Ovary (tissue), 9 donors: ENCODE results near the gene EPS8L1. TPM values are rescaled to one million over a fixed set of nuclear protein-coding genes. Genes with fewer than 3 reads are reported as not detected.
A peak's percentile ranks its signal among the peaks of the same experiment; 100 is the strongest.
"Not testable (repeated sequence)": the region's sequence is repeated elsewhere in the genome, so short reads cannot be mapped to it uniquely, and the experiment has no call there.

Experiments
- DNase-seq, 5 donors: peaks; one replicate each; pipeline ENCODE4 v3.0.0-alpha.2; 2019 to 2020
- H3K27ac ChIP-seq, 2 donors: fragments of 200-600 bp; one replicate each; pipeline versions ENCODE4 v1.5.1 to v1.8.0; 2019 to 2022
- H3K27me3 ChIP-seq: fragments of 200-600 bp; one replicate; pipeline ENCODE4 v1.8.0; 2022
- H3K36me3 ChIP-seq: fragments of 200-600 bp; sonication (generic); one replicate; pipeline ENCODE4 v1.5.1; 2019
- H3K4me1 ChIP-seq: one replicate; pipeline ENCODE4 v1.8.1; 2013; ENCODE audit warnings: mild to moderate bottlenecking, moderate library complexity; ENCODE audit not compliant: insufficient read depth
- H3K4me3 ChIP-seq: fragments of 200-600 bp; sonication (generic); one replicate; pipeline ENCODE4 v1.5.1; 2017
- H3K9me3 ChIP-seq, 2 donors: fragments of 200-600 bp in 1 of 2; sonication (generic) in 1 of 2; one replicate each; pipeline versions ENCODE4 v1.5.1 to v1.8.1; 2013 to 2019; ENCODE audit warnings: mild to moderate bottlenecking in 1 of 2, moderate library complexity in 1 of 2
- CTCF ChIP-seq, 3 donors: fragments of 450-650 bp in 2 of 3; fragments of 200-600 bp in 1 of 3; IDR thresholded peaks; one replicate each; pipeline versions ENCODE4 v1.5.1 to v1.8.0; 2016 to 2022; ENCODE audit warnings: antibody characterized with exemption in 3 of 3, mild to moderate bottlenecking in 1 of 3
- EP300 ChIP-seq: sonication (generic); formaldehyde crosslinking; IDR thresholded peaks from one replicate; pipeline ENCODE4 v1.6.1; 2017; ENCODE audit warnings: antibody characterized with exemption
- POLR2A ChIP-seq: fragments of 450-650 bp; IDR thresholded peaks from one replicate; pipeline ENCODE4 v1.6.1; 2017; ENCODE audit warnings: antibody characterized with exemption, mild to moderate bottlenecking, moderate library complexity
- WGBS, 3 donors: extraction: QIAGEN DNeasy Blood & Tissue Kit in 1 of 3; methylation state at CpG; one replicate each; pipeline versions ENCODE4 v1.1.5 to v1.1.7; 2013 to 2017; 5-methylcytosine and 5-hydroxymethylcytosine counted together
- intact Hi-C, 4 donors: fragments of 100-400 bp; cut with DNase I; formaldehyde crosslinking; loops; one replicate each; pipeline versions ENCODE4 v1.11.0 to v1.15.1; 2022 to 2023
- polyA plus RNA-seq, 2 donors: library from polyadenylated mRNA; stranded (reverse); fragments of 200-250 nt in 1 of 2; fragments of 350-450 nt in 1 of 2; fragmentation: Illumina TruSeq in 1 of 2; extraction: RNeasy Lipid Tissue Mini Kit (QIAGEN cat#74804) in 1 of 2; gene quantifications; one replicate each; pipeline ENCODE4 v1.2.3, GENCODE V29; 2013 to 2014
- total RNA-seq, 7 donors: library from RNA; depleted of rRNA in 2 of 7; stranded (reverse); fragments of >200 nt in 2 of 7; fragmentation: NEBNext Ultra II Directional in 3 of 7; extraction: Animal tissue kit (Norgen Biotek cat#: 25700) in 3 of 7; gene quantifications; one replicate each; pipeline versions ENCODE4 v1.1.0 to v1.2.4, GENCODE V29; 2016 to 2023
- donor health status: DM: no; HTN: no; CAD: no; lungs with moderate emphysema.
- donor health status: DM: no; HTN: no; CAD: no.
- donor health status: Bipolar disorder and iron deficiency.
- donor health status: DM: yes; HTN: yes; CAD: no.
- donor health status: DM: no; HTN: no; CAD: no.
- donor health status: DM: yes; HTN: yes; CAD: no.

The EPS8L1 gene
- total and polyA plus RNA-seq, 9 donors, result 0.87 to 142 (median 5.1) TPM

GRCh38 chr19:55105237-55105636 lies 29.6 kb downstream of the EPS8L1 start:
- Histone ChIP-seq H3K27ac (no peak overlapping the region), H3K4me1 (no peaks in the 10 kb centered on the region), H3K4me3 (no peak overlapping the region), H3K27me3 (no peaks in the 10 kb centered on the region), H3K36me3 (no peaks in the 10 kb centered on the region), H3K9me3 (no peaks in the 10 kb centered on the region)
- intact Hi-C loops, result no loop called here
- TF ChIP-seq POLR2A (no peak), CTCF (IDR thresholded peaks at IDR 0.05) (no peak), EP300 (no peak)
- no peak for DNase-seq
- 77 to 89% (median 80%) methylated on average over 2 of the region's 2 CpGs for WGBS, 3 donors

- no peaks in the 10 kb centered on the region for H3K9me3 ChIP-seq
- TF ChIP-seq CTCF (IDR thresholded peaks at IDR 0.05), result no peak
- no peak for TF ChIP-seq EP300
- DNase-seq, result no peak
- WGBS, 3 donors, result 91 to 95% (median 93%) methylated on average over 6 of the region's 6 CpGs
- no peak overlapping the region for H3K27ac ChIP-seq
- no peak overlapping the region for H3K4me3 ChIP-seq
- no peaks in the 10 kb centered on the region for H3K36me3 ChIP-seq
- H3K4me1 ChIP-seq, result no peaks in the 10 kb centered on the region
- no peaks in the 10 kb centered on the region for H3K27me3 ChIP-seq
- intact Hi-C loops, result no loop called here
Measured at GRCh38 chr19:55106591-55106990, 30.9 kb downstream of the EPS8L1 start.

- H3K27me3 ChIP-seq, H3K9me3 ChIP-seq, H3K27ac ChIP-seq, H3K36me3 ChIP-seq, H3K4me1 ChIP-seq, DNase-seq, intact Hi-C loops, H3K4me3 ChIP-seq: not testable (repeated sequence)
- WGBS, 3 donors, result 98 to 99% (median 98%) methylated on average over 3 of the region's 3 CpGs
Measured at GRCh38 chr19:55107252-55107651, 31.6 kb downstream of the EPS8L1 start.

GRCh38 chr19:55109527-55110291 lies 34.0 kb downstream of the EPS8L1 start:
- Histone ChIP-seq H3K27me3 (no peaks in the 10 kb centered on the region), H3K36me3 (no peaks in the 10 kb centered on the region), H3K4me3 (no peak overlapping the region), H3K27ac (no peak overlapping the region), H3K4me1 (peaks cover 12% of the 10 kb centered on the region), H3K9me3 (no peaks in the 10 kb centered on the region)
- DNase-seq, result no peak
- 81 to 82% (median 81%) methylated on average over 20 of the region's 20 CpGs for WGBS, 3 donors
- no peak for TF ChIP-seq POLR2A
- TF ChIP-seq CTCF (IDR thresholded peaks at IDR 0.05), result no peak
- TF ChIP-seq EP300, result no peak
- intact Hi-C loops, result loop anchor here in 2 of 4 donors (10.0 kb wide), 2 partner anchors 525 to 565 kb away; partner anchors contain the start of gene EPN1 (in 1 of the 2)

GRCh38 chr19:55111238-55111831 lies 35.7 kb downstream of the EPS8L1 start:
- H3K4me1 ChIP-seq, result peaks cover 16% of the 10 kb centered on the region
- TF ChIP-seq POLR2A (no peak), EP300 (no peak), CTCF (IDR thresholded peaks at IDR 0.05) (no peak)
- peak overlapping the region in 1 of 2 donors; percentile 56 for H3K27ac ChIP-seq
- no peaks in the 10 kb centered on the region for H3K27me3 ChIP-seq
- intact Hi-C loops, result loop anchor here in 2 of 4 donors (10.0 kb wide), 2 partner anchors 523 to 563 kb away; partner anchors contain the start of gene EPN1 (in 1 of the 2)
- no peak for DNase-seq
- H3K36me3 ChIP-seq, result no peaks in the 10 kb centered on the region
- WGBS, 3 donors, result 58 to 74% (median 66%) methylated on average over 21 of the region's 21 CpGs
- H3K9me3 ChIP-seq, result no peaks in the 10 kb centered on the region
- no peak overlapping the region for H3K4me3 ChIP-seq
